ENCODE measurements around the gene CD93.

The CD93 gene

GRCh38 chr20:23086056-23086566 lies at the start of gene CD93:
Gene CD93, minus strand, starts transcription at chr20:23086324. Its CDS starts 132 bp downstream, at chr20:23086192.
- no peaks in the 10 kb centered on the region for H3K27me3 ChIP-seq (ENCODE audit: control insufficient read depth in 1 of 2, insufficient read depth in 2 of 2, low read length in 2 of 2)
- no peaks in the 10 kb centered on the region for H3K9me3 ChIP-seq (ENCODE audit: low read length)
- no peak within 1 kb of the TSS for H3K4me3 ChIP-seq (ENCODE audit: low read depth in 1 of 2, low read length in 2 of 2)
- H3K36me3 ChIP-seq (ENCODE audit: insufficient read depth, low read length), result no peaks in the 10 kb centered on the region
- H3K4me1 ChIP-seq (ENCODE audit: insufficient read depth, low read length), result peaks cover 7% of the 10 kb centered on the region
- H3K27ac ChIP-seq (ENCODE audit: low read depth, low read length), result peak within 1 kb of the TSS; percentile 21
- no peak within 1 kb of the TSS for H3K9ac ChIP-seq (ENCODE audit: low read length)

- no peaks in the 10 kb centered on the region for H3K36me3 ChIP-seq (ENCODE audit: insufficient read depth, low read length)
- no peak overlapping the region for H3K27ac ChIP-seq (ENCODE audit: low read depth, low read length)
- no peaks in the 10 kb centered on the region for H3K9me3 ChIP-seq (ENCODE audit: low read length)
- H3K4me1 ChIP-seq (ENCODE audit: insufficient read depth, low read length), result peaks cover 8% of the 10 kb centered on the region
- no peak overlapping the region for H3K9ac ChIP-seq (ENCODE audit: low read length)
- H3K4me3 ChIP-seq (ENCODE audit: low read depth in 1 of 2, low read length in 2 of 2), result no peak overlapping the region
- H3K27me3 ChIP-seq (ENCODE audit: control insufficient read depth in 1 of 2, insufficient read depth in 2 of 2, low read length in 2 of 2), result no peaks in the 10 kb centered on the region
Measured at GRCh38 chr20:23133560-23133998, 47.5 kb upstream of the CD93 start.

- Histone ChIP-seq H3K9me3 (ENCODE audit: low read length) (no peaks in the 10 kb centered on the region), H3K27me3 (ENCODE audit: control insufficient read depth in 1 of 2, insufficient read depth in 2 of 2, low read length in 2 of 2) (no peaks in the 10 kb centered on the region), H3K9ac (ENCODE audit: low read length) (no peak overlapping the region), H3K4me3 (ENCODE audit: low read depth in 1 of 2, low read length in 2 of 2) (no peak overlapping the region), H3K36me3 (ENCODE audit: insufficient read depth, low read length) (no peaks in the 10 kb centered on the region), H3K27ac (ENCODE audit: low read depth, low read length) (no peak overlapping the region), H3K4me1 (ENCODE audit: insufficient read depth, low read length) (peaks cover 8% of the 10 kb centered on the region)
Measured at GRCh38 chr20:23132930-23133559, 46.9 kb upstream of the CD93 start.

GRCh38 chr20:23132293-23132929 lies 46.3 kb upstream of the CD93 start:
- H3K4me3 ChIP-seq (ENCODE audit: low read depth in 1 of 2, low read length in 2 of 2), result no peak overlapping the region
- H3K27ac ChIP-seq (ENCODE audit: low read depth, low read length), result no peak overlapping the region
- no peaks in the 10 kb centered on the region for H3K36me3 ChIP-seq (ENCODE audit: insufficient read depth, low read length)
- no peaks in the 10 kb centered on the region for H3K9me3 ChIP-seq (ENCODE audit: low read length)
- H3K27me3 ChIP-seq (ENCODE audit: control insufficient read depth in 1 of 2, insufficient read depth in 2 of 2, low read length in 2 of 2), result no peaks in the 10 kb centered on the region
- H3K4me1 ChIP-seq (ENCODE audit: insufficient read depth, low read length), result peaks cover 8% of the 10 kb centered on the region
- H3K9ac ChIP-seq (ENCODE audit: low read length), result no peak overlapping the region

- peaks cover 8% of the 10 kb centered on the region for H3K4me1 ChIP-seq (ENCODE audit: insufficient read depth, low read length)
- no peaks in the 10 kb centered on the region for H3K36me3 ChIP-seq (ENCODE audit: insufficient read depth, low read length)
- H3K9me3 ChIP-seq (ENCODE audit: low read length), result no peaks in the 10 kb centered on the region
- H3K9ac ChIP-seq (ENCODE audit: low read length), result no peak overlapping the region
- H3K27ac ChIP-seq (ENCODE audit: low read depth, low read length), result no peak overlapping the region
- H3K4me3 ChIP-seq (ENCODE audit: low read depth in 1 of 2, low read length in 2 of 2), result no peak overlapping the region
- H3K27me3 ChIP-seq (ENCODE audit: control insufficient read depth in 1 of 2, insufficient read depth in 2 of 2, low read length in 2 of 2), result no peaks in the 10 kb centered on the region
Measured at GRCh38 chr20:23131766-23132165, 45.6 kb upstream of the CD93 start.

GRCh38 chr20:23130622-23131140 lies 44.6 kb upstream of the CD93 start:
- H3K9me3 ChIP-seq (ENCODE audit: low read length), result no peaks in the 10 kb centered on the region
- no peak overlapping the region for H3K9ac ChIP-seq (ENCODE audit: low read length)
- H3K27ac ChIP-seq (ENCODE audit: low read depth, low read length), result no peak overlapping the region
- H3K4me1 ChIP-seq (ENCODE audit: insufficient read depth, low read length), result peaks cover 8% of the 10 kb centered on the region
- H3K27me3 ChIP-seq (ENCODE audit: control insufficient read depth in 1 of 2, insufficient read depth in 2 of 2, low read length in 2 of 2), result no peaks in the 10 kb centered on the region
- no peaks in the 10 kb centered on the region for H3K36me3 ChIP-seq (ENCODE audit: insufficient read depth, low read length)
- no peak overlapping the region for H3K4me3 ChIP-seq (ENCODE audit: low read depth in 1 of 2, low read length in 2 of 2)

- no peaks in the 10 kb centered on the region for H3K36me3 ChIP-seq (ENCODE audit: insufficient read depth, low read length)
- H3K9me3 ChIP-seq (ENCODE audit: low read length), result no peaks in the 10 kb centered on the region
- H3K27ac ChIP-seq (ENCODE audit: low read depth, low read length), result no peak overlapping the region
- H3K4me1 ChIP-seq (ENCODE audit: insufficient read depth, low read length), result peaks cover 8% of the 10 kb centered on the region
- no peak overlapping the region for H3K4me3 ChIP-seq (ENCODE audit: low read depth in 1 of 2, low read length in 2 of 2)
- H3K27me3 ChIP-seq (ENCODE audit: control insufficient read depth in 1 of 2, insufficient read depth in 2 of 2, low read length in 2 of 2), result no peaks in the 10 kb centered on the region
- H3K9ac ChIP-seq (ENCODE audit: low read length), result no peak overlapping the region
Measured at GRCh38 chr20:23129891-23130621, 43.9 kb upstream of the CD93 start.

- H3K36me3 ChIP-seq (ENCODE audit: insufficient read depth, low read length), result no peaks in the 10 kb centered on the region
- no peaks in the 10 kb centered on the region for H3K27me3 ChIP-seq (ENCODE audit: control insufficient read depth in 1 of 2, insufficient read depth in 2 of 2, low read length in 2 of 2)
- no peak overlapping the region for H3K4me3 ChIP-seq (ENCODE audit: low read depth in 1 of 2, low read length in 2 of 2)
- no peaks in the 10 kb centered on the region for H3K9me3 ChIP-seq (ENCODE audit: low read length)
- H3K27ac ChIP-seq (ENCODE audit: low read depth, low read length), result no peak overlapping the region
- H3K9ac ChIP-seq (ENCODE audit: low read length), result no peak overlapping the region
- H3K4me1 ChIP-seq (ENCODE audit: insufficient read depth, low read length), result peaks cover 8% of the 10 kb centered on the region
Measured at GRCh38 chr20:23129266-23129665, 43.1 kb upstream of the CD93 start.

- Histone ChIP-seq H3K27me3 (ENCODE audit: control insufficient read depth in 1 of 2, insufficient read depth in 2 of 2, low read length in 2 of 2) (no peaks in the 10 kb centered on the region), H3K9ac (ENCODE audit: low read length) (no peak overlapping the region), H3K9me3 (ENCODE audit: low read length) (no peaks in the 10 kb centered on the region), H3K4me3 (ENCODE audit: low read depth in 1 of 2, low read length in 2 of 2) (no peak overlapping the region), H3K27ac (ENCODE audit: low read depth, low read length) (no peak overlapping the region), H3K4me1 (ENCODE audit: insufficient read depth, low read length) (peaks cover 8% of the 10 kb centered on the region), H3K36me3 (ENCODE audit: insufficient read depth, low read length) (no peaks in the 10 kb centered on the region)
Measured at GRCh38 chr20:23128461-23129125, 42.5 kb upstream of the CD93 start.

GRCh38 chr20:23127506-23128279 lies 41.6 kb upstream of the CD93 start:
- no peaks in the 10 kb centered on the region for H3K36me3 ChIP-seq (ENCODE audit: insufficient read depth, low read length)
- no peak overlapping the region for H3K27ac ChIP-seq (ENCODE audit: low read depth, low read length)
- no peaks in the 10 kb centered on the region for H3K9me3 ChIP-seq (ENCODE audit: low read length)
- peaks cover 8% of the 10 kb centered on the region for H3K4me1 ChIP-seq (ENCODE audit: insufficient read depth, low read length)
- no peak overlapping the region for H3K4me3 ChIP-seq (ENCODE audit: low read depth in 1 of 2, low read length in 2 of 2)
- H3K9ac ChIP-seq (ENCODE audit: low read length), result no peak overlapping the region
- no peaks in the 10 kb centered on the region for H3K27me3 ChIP-seq (ENCODE audit: control insufficient read depth in 1 of 2, insufficient read depth in 2 of 2, low read length in 2 of 2)
